H7 (cell line): ENCODE measurements around the gene TOGARAM2. TPM values are rescaled to one million over a fixed set of nuclear protein-coding genes. Genes with fewer than 3 reads are reported as not detected.

ENCODE experiments used
- DNase-seq: peaks from one replicate; pipeline ENCODE4 v3.0.0; 2012
- H3K27me3 ChIP-seq: 2 replicates; pipeline ENCODE4 v1.6.0; 2011; ENCODE audit warnings: mild to moderate bottlenecking, low read length; ENCODE audit not compliant: control insufficient read depth, insufficient read depth
- H3K36me3 ChIP-seq: replicated peaks from 2 replicates; pipeline ENCODE4 v1.5.1; 2011; ENCODE audit warnings: low read length; ENCODE audit not compliant: control insufficient read depth, insufficient read depth
- H3K4me3 ChIP-seq: 2 replicates; pipeline ENCODE4 v1.5.1; 2011; ENCODE audit warnings: low read depth, mild to moderate bottlenecking, control low read depth, low read length, moderate library complexity; ENCODE audit not compliant: insufficient read depth
- total RNA-seq: library from RNA; depleted of rRNA; stranded (reverse); fragments of >200 nt; shearing (Covaris generic); gene quantifications from 2 replicates; pipeline ENCODE4 v1.2.3, GENCODE V29; 2014

Gene TOGARAM2
- total RNA-seq, 1 experiment from 2014 or later, result 0.21 TPM

- no peak overlapping the region for H3K4me3 ChIP-seq
- no peaks in the 10 kb centered on the region for H3K36me3 ChIP-seq
- DNase-seq, result peak; percentile 36
- H3K27me3 ChIP-seq, result no peaks in the 10 kb centered on the region
Observed at GRCh38 chr2:28981620-28982376, 700 bp downstream of the TOGARAM2 start.

GRCh38 chr2:28982381-28982950 is 1.4 kb downstream of the TOGARAM2 start:
- Histone ChIP-seq H3K4me3 (no peak overlapping the region), H3K27me3 (no peaks in the 10 kb centered on the region)
- DNase-seq, result peak; percentile 37

GRCh38 chr2:28986429-28986828 is 5.3 kb downstream of the TOGARAM2 start:
- no peak overlapping the region for H3K4me3 ChIP-seq
- DNase-seq, result peak; percentile 16
- no peaks in the 10 kb centered on the region for H3K27me3 ChIP-seq
- no peaks in the 10 kb centered on the region for H3K36me3 ChIP-seq

More at GRCh38 chr2:28982381-28982950, 1.4 kb downstream of the TOGARAM2 start:
- H3K36me3 ChIP-seq, result no peaks in the 10 kb centered on the region

- no peaks in the 10 kb centered on the region for H3K27me3 ChIP-seq
- H3K4me3 ChIP-seq, result no peak overlapping the region
- DNase-seq, result peak; percentile 15
- H3K36me3 ChIP-seq, result no peaks in the 10 kb centered on the region
Observed at GRCh38 chr2:28989973-28990372, 8.9 kb downstream of the TOGARAM2 start.

GRCh38 chr2:28990445-28990844 is 9.3 kb downstream of the TOGARAM2 start:
- Histone ChIP-seq H3K4me3 (no peak overlapping the region), H3K27me3 (no peaks in the 10 kb centered on the region), H3K36me3 (no peaks in the 10 kb centered on the region)
- no peak for DNase-seq

- H3K36me3 ChIP-seq, result no peaks in the 10 kb centered on the region
- DNase-seq, result no peak
- no peaks in the 10 kb centered on the region for H3K27me3 ChIP-seq
- H3K4me3 ChIP-seq, result no peak overlapping the region
Observed at GRCh38 chr2:28991021-28991420, 9.9 kb downstream of the TOGARAM2 start.

GRCh38 chr2:28991460-28991859 is 10.4 kb downstream of the TOGARAM2 start:
- Histone ChIP-seq H3K27me3 (no peaks in the 10 kb centered on the region), H3K4me3 (no peak overlapping the region), H3K36me3 (no peaks in the 10 kb centered on the region)
- DNase-seq, result no peak

GRCh38 chr2:28993206-28993960 is 12.3 kb downstream of the TOGARAM2 start:
- Histone ChIP-seq H3K27me3 (no peaks in the 10 kb centered on the region), H3K4me3 (no peak overlapping the region), H3K36me3 (no peaks in the 10 kb centered on the region)
- DNase-seq, result no peak

GRCh38 chr2:28994074-28994473 is 13.0 kb downstream of the TOGARAM2 start:
- Histone ChIP-seq H3K27me3 (no peaks in the 10 kb centered on the region), H3K4me3 (no peak overlapping the region), H3K36me3 (no peaks in the 10 kb centered on the region)
- no peak for DNase-seq

GRCh38 chr2:28994679-28995078 is 13.6 kb downstream of the TOGARAM2 start:
- Histone ChIP-seq H3K4me3 (no peak overlapping the region), H3K27me3 (no peaks in the 10 kb centered on the region), H3K36me3 (no peaks in the 10 kb centered on the region)
- no peak for DNase-seq

- no peak overlapping the region for H3K4me3 ChIP-seq
- no peak for DNase-seq
- H3K36me3 ChIP-seq, result no peaks in the 10 kb centered on the region
- no peaks in the 10 kb centered on the region for H3K27me3 ChIP-seq
Observed at GRCh38 chr2:28995765-28996750, 15.0 kb downstream of the TOGARAM2 start.

- H3K4me3 ChIP-seq, result no peak overlapping the region
- peak; percentile 56 for DNase-seq
- no peaks in the 10 kb centered on the region for H3K36me3 ChIP-seq
- no peaks in the 10 kb centered on the region for H3K27me3 ChIP-seq
Observed at GRCh38 chr2:28997237-28997846, 16.2 kb downstream of the TOGARAM2 start.

- no peak overlapping the region for H3K4me3 ChIP-seq
Observed at GRCh38 chr2:28997847-28998735, 17.0 kb downstream of the TOGARAM2 start.

More at GRCh38 chr2:28997847-28998735, 17.0 kb downstream of the TOGARAM2 start:
- DNase-seq, result peak; percentile 57
- H3K36me3 ChIP-seq, result no peaks in the 10 kb centered on the region
- H3K27me3 ChIP-seq, result no peaks in the 10 kb centered on the region
